HUES48 (cell line): ENCODE data around the gene POLD2.

Experiments
- H3K27ac ChIP-seq: one replicate; pipeline ENCODE4 v1.7.0; 2013; ENCODE audit warnings: low read depth, low read length, inconsistent platforms
- H3K27me3 ChIP-seq: 2 replicates; pipeline ENCODE4 v1.6.1; 2013; ENCODE audit warnings: mild to moderate bottlenecking, low read length; ENCODE audit not compliant: control insufficient read depth, insufficient read depth
- H3K36me3 ChIP-seq: 2 replicates; pipeline ENCODE4 v1.6.1; 2013; ENCODE audit warnings: low read length; ENCODE audit not compliant: control insufficient read depth, insufficient read depth
- H3K4me1 ChIP-seq: 2 replicates; pipeline ENCODE4 v1.6.1; 2013; ENCODE audit warnings: mild to moderate bottlenecking, low read length; ENCODE audit not compliant: control insufficient read depth, insufficient read depth
- H3K4me3 ChIP-seq: 2 replicates; pipeline ENCODE4 v1.5.1; 2013; ENCODE audit warnings: mild to moderate bottlenecking, low read depth, low read length
- H3K9ac ChIP-seq: 2 replicates; pipeline ENCODE4 v1.6.1; 2013; ENCODE audit warnings: mild to moderate bottlenecking, low read depth, low read length, moderate library complexity
- H3K9me3 ChIP-seq: 2 replicates; pipeline ENCODE4 v1.6.1; 2013; ENCODE audit warnings: low read length; ENCODE audit not compliant: control insufficient read depth, insufficient read depth

POLD2 gene

DNA sequence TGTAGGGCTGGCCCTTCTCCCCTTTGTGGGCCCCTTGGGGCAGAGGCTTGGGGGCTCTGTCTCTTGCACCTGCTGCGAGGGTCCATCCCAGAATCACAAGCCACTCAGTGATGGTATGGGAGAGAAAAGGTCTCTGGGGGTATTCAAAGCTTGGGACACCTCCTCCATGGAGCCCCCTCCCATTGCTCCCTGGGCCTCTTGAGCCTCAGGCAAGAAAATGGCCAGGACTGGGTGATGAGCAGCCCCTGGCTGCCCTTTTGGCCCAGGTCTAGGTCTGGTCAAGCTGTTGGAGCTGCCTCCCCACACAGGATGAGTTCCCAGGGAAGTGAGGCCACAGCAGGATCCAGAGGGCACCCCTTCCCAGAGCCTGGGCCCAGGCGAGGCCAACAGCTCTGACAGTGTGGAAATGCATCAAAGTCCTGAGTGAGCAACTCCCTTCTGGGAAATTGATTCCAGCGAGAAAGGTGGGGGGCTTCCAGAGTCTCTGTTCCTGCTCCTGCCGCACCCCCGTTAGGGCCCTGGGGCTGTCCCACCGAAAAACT lies 21.1 kb upstream of the POLD2 start:
- Histone ChIP-seq H3K9me3 (no peaks in the 10 kb centered on the region), H3K36me3 (no peaks in the 10 kb centered on the region), H3K27ac (no peak overlapping the region), H3K9ac (no peak overlapping the region), H3K27me3 (peaks cover 27% of the 10 kb centered on the region), H3K4me3 (no peak overlapping the region), H3K4me1 (peaks cover 10% of the 10 kb centered on the region; the same call in 1 of the 2 replicates)

DNA sequence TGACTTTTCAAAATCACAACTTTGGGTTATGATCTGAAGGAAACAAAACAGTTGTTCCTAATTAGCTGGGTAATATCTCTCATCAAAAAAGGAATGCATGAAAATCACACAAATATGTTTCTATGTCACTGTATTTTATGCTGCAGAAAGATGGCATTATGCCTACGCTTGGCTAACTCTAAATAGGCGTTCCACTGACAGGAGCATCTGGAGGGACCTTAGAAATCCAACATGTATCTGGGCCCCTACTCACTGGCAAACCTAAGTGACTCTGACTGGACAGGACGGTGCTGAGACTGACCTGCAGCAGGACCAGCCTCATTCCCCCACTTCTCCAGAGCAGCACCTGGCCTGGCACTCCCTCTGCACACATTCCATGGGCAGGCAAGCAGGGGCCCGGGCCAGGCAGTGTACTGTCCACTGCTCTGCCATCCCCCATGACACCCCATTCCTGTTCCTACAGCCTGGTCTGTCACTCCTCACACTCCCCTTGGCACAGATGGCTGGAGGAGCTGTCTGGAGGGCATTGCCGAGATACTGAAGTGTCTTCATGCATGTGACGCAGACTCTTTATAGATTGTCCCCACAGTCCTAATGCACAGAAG lies 20.4 kb upstream of the POLD2 start:
- Histone ChIP-seq H3K9me3 (no peaks in the 10 kb centered on the region), H3K9ac (no peak overlapping the region)

GRCh38 chr7:44142028-44142427 lies 18.7 kb upstream of the POLD2 start:
- peaks cover 27% of the 10 kb centered on the region for H3K27me3 ChIP-seq
- H3K4me3 ChIP-seq: no peak overlapping the region
- H3K9ac ChIP-seq: no peak overlapping the region

More for the DNA sequence above, 20.4 kb upstream of the POLD2 start:
- Histone ChIP-seq H3K4me1 (peaks cover 10% of the 10 kb centered on the region; the same call in 1 of the 2 replicates), H3K27me3 (peaks cover 27% of the 10 kb centered on the region), H3K4me3 (no peak overlapping the region), H3K27ac (no peak overlapping the region), H3K36me3 (no peaks in the 10 kb centered on the region)

DNA sequence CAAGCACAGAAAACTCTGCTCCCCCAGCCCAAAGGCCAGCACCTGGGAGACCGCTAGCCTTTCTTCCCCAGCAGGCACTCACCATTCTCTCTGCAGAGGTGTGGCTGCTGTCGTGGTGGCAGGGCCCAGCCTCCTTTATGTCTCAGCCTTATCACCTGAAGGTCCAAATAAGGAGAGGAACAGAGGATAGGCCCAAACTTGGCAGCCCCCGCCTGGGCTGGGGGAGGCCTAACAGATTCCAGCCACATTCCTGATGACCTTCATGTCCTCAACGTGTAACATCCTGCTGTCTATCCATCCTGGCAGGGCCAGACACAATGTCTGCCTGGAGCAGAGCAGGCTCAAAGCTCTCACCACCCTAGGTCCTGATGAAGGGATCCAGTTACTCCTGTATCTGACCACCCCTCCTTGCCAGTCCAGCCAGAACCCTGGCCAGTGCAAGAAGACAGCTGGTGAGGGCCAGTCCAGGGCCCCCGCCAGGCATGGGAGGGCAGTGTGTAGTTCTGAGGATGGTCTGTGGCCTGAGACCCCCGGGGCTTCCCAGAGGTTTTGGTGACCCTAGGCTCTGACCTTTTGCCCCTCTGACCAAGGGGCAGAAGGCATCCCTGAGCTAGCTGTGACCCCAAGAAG lies 18.0 kb upstream of the POLD2 start, which contains the start of gene MYL7:
Gene MYL7, minus strand, starts transcription at position 112 of the 630 bp plus-strand sequence. Its CDS starts 27 bp downstream, at position 85.
- Histone ChIP-seq H3K4me1 (peaks cover under 1% of the 10 kb centered on the region; the same call in 1 of the 2 replicates), H3K36me3 (no peaks in the 10 kb centered on the region), H3K27me3 (peaks cover 23% of the 10 kb centered on the region), H3K9me3 (no peaks in the 10 kb centered on the region), H3K27ac (no peak within 1 kb of the TSS), H3K9ac (no peak within 1 kb of the TSS), H3K4me3 (no peak within 1 kb of the TSS)

More at GRCh38 chr7:44142028-44142427, 18.7 kb upstream of the POLD2 start:
- no peak overlapping the region for H3K27ac ChIP-seq
- no peaks in the 10 kb centered on the region for H3K9me3 ChIP-seq
- H3K36me3 ChIP-seq: no peaks in the 10 kb centered on the region
- peaks cover 5% of the 10 kb centered on the region; the same call in 1 of the 2 replicates for H3K4me1 ChIP-seq

DNA sequence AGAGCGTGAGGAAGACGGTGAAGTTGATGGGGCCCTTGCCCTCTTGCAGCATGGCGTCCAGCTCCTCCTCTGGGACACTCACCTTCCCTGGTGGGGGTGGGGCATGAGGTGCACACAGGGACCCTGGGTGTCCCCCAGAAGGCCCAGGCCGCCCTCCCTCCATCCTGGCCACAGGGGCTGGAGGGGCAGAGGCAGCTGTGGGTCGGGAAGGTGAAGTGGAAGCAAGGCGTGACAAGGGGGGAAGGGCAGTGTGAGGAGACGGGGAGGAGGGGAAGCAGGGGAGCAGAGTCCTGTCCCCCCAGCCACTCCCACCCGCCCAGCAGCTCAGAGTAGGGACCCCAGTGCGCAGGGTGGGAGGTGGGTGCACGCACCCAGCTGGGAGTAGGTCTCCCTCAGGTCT lies 17.0 kb upstream of the POLD2 start:
- no peaks in the 10 kb centered on the region for H3K9me3 ChIP-seq
- no peak overlapping the region for H3K9ac ChIP-seq
- no peak overlapping the region for H3K27ac ChIP-seq
- no peaks in the 10 kb centered on the region for H3K4me1 ChIP-seq
- no peaks in the 10 kb centered on the region for H3K36me3 ChIP-seq
- H3K4me3 ChIP-seq: no peak overlapping the region
- H3K27me3 ChIP-seq: peaks cover 16% of the 10 kb centered on the region

- H3K9ac ChIP-seq: no peak overlapping the region
- no peaks in the 10 kb centered on the region for H3K36me3 ChIP-seq
Observed at GRCh38 chr7:44139311-44140010, 16.1 kb upstream of the POLD2 start.

DNA sequence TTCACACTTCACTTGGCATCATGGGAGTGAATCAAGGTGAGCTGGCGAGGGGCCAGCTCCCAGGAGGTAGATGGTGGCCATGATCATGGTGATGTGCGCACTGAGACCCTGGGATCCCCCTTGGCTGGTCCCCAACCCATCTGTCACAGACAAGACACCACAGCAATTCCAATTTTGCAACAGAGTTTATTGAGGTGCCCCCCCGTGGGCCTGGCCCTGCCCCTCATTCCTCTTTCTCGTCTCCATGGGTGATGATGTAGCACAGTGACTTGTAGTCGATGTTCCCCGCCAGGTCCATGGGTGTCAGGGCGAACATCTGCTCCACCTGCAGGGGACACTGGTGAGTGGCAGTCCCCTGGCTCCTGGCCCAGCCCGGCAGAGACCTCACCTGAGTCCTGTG lies 15.3 kb upstream of the POLD2 start:
- no peak overlapping the region for H3K4me3 ChIP-seq
- no peaks in the 10 kb centered on the region for H3K9me3 ChIP-seq
- 0 out of 2 replicates have a peak, but pooled peaks cover 3% of the 10 kb centered on the region for H3K27me3 ChIP-seq
- no peaks in the 10 kb centered on the region for H3K4me1 ChIP-seq
- H3K9ac ChIP-seq: no peak overlapping the region
- H3K27ac ChIP-seq: no peak overlapping the region
- no peaks in the 10 kb centered on the region for H3K36me3 ChIP-seq

More at GRCh38 chr7:44139311-44140010, 16.1 kb upstream of the POLD2 start:
- H3K9me3 ChIP-seq: no peaks in the 10 kb centered on the region
- no peaks in the 10 kb centered on the region for H3K4me1 ChIP-seq
- H3K27me3 ChIP-seq: peaks cover 7% of the 10 kb centered on the region
- no peak overlapping the region for H3K4me3 ChIP-seq
- H3K27ac ChIP-seq: no peak overlapping the region

GRCh38 chr7:44136731-44137130 lies 13.4 kb upstream of the POLD2 start:
- 0 out of 2 replicates have a peak, but pooled peaks cover 3% of the 10 kb centered on the region for H3K27me3 ChIP-seq
- peaks cover 6% of the 10 kb centered on the region; the same call in 1 of the 2 replicates for H3K4me1 ChIP-seq
- no peak overlapping the region for H3K4me3 ChIP-seq
- H3K27ac ChIP-seq: no peak overlapping the region
- no peaks in the 10 kb centered on the region for H3K36me3 ChIP-seq
- no peak overlapping the region for H3K9ac ChIP-seq
- no peaks in the 10 kb centered on the region for H3K9me3 ChIP-seq

GRCh38 chr7:44134943-44135628 lies 11.7 kb upstream of the POLD2 start:
- no peaks in the 10 kb centered on the region for H3K36me3 ChIP-seq
- no peak overlapping the region for H3K9ac ChIP-seq
- H3K4me1 ChIP-seq: peaks cover 6% of the 10 kb centered on the region; the same call in 1 of the 2 replicates
- no peaks in the 10 kb centered on the region for H3K9me3 ChIP-seq
- 0 out of 2 replicates have a peak, but pooled peaks cover 3% of the 10 kb centered on the region for H3K27me3 ChIP-seq
- no peak overlapping the region for H3K27ac ChIP-seq
- H3K4me3 ChIP-seq: no peak overlapping the region

DNA sequence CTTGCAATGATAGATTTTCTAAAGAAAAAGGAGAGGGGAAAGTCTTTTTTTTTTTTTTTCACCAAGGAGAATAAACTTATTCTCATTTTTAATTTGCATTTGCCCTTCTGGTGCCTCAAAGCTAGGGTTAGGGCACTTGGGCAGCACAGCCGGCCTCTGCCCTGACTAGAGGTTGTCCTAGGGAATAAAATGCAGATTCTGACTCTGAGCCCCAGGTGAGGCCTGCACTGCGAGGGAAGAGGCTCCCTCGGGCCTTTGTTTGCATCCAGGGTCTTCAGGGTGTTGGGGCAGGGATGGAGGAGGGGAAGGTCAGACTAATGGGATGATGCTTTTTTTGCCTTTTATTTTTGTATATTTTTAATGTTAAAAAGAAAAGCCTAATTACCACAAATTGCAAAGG lies 9.9 kb upstream of the POLD2 start:
- no peak overlapping the region for H3K9ac ChIP-seq
- no peaks in the 10 kb centered on the region for H3K36me3 ChIP-seq
- H3K27ac ChIP-seq: no peak overlapping the region
- peaks cover 6% of the 10 kb centered on the region; the same call in 1 of the 2 replicates for H3K4me1 ChIP-seq
- H3K4me3 ChIP-seq: no peak overlapping the region
- H3K9me3 ChIP-seq: no peaks in the 10 kb centered on the region
- H3K27me3 ChIP-seq: 0 out of 2 replicates have a peak, but pooled peaks cover 3% of the 10 kb centered on the region
